Hepatocyte (in vitro differentiated cells): ENCODE data around the gene RASGRF2. TPM values are rescaled to one million over a fixed set of nuclear protein-coding genes. Genes with fewer than 3 reads are reported as not detected.

Experiments used
- DNase-seq: peaks from one replicate; pipeline ENCODE4 v3.0.0-alpha.2; 2016; ENCODE audit warnings: low spot score
- H2AFZ ChIP-seq: fragments of 200-600 bp; sonication (generic); 2 replicates; pipeline ENCODE4 v1.6.0; 2016; ENCODE audit warnings: antibody characterized with exemption, mild to moderate bottlenecking
- H3K27ac ChIP-seq: fragments of 200-600 bp; sonication (generic); 2 replicates; pipeline ENCODE4 v1.5.1; 2016; ENCODE audit warnings: mild to moderate bottlenecking
- H3K27me3 ChIP-seq: fragments of 200-600 bp; sonication (generic); 2 replicates; pipeline ENCODE4 v1.6.1; 2016
- H3K36me3 ChIP-seq: fragments of 200-600 bp; sonication (generic); replicated peaks from 2 replicates; pipeline ENCODE4 v1.5.1; 2016; ENCODE audit warnings: low read depth; ENCODE audit not compliant: insufficient read depth
- H3K4me1 ChIP-seq: fragments of 200-600 bp; sonication (generic); 2 replicates; pipeline ENCODE4 v1.5.1; 2016; ENCODE audit warnings: mild to moderate bottlenecking, moderate library complexity; ENCODE audit not compliant: insufficient read depth
- H3K4me2 ChIP-seq: fragments of 200-600 bp; sonication (generic); 2 replicates; pipeline ENCODE4 v1.6.0; 2016
- H3K4me3 ChIP-seq: fragments of 200-600 bp; sonication (generic); 2 replicates; pipeline ENCODE4 v1.5.1; 2016; ENCODE audit warnings: mild to moderate bottlenecking
- H3K79me2 ChIP-seq: fragments of 200-600 bp; sonication (generic); 2 replicates; pipeline ENCODE4 v1.6.0; 2017; ENCODE audit warnings: mild to moderate bottlenecking
- H3K9me2 ChIP-seq: fragments of 200-600 bp; sonication (generic); replicated peaks from 2 replicates; pipeline ENCODE4 v1.6.0; 2017; ENCODE audit warnings: mild to moderate bottlenecking; ENCODE audit not compliant: insufficient read depth
- H3K9me3 ChIP-seq: fragments of 200-600 bp; sonication (generic); 2 replicates; pipeline ENCODE4 v1.5.1; 2016; ENCODE audit warnings: low read depth, mild to moderate bottlenecking
- H4K20me1 ChIP-seq: fragments of 200-600 bp; sonication (generic); 2 replicates; pipeline ENCODE4 v1.6.0; 2016; ENCODE audit warnings: mild to moderate bottlenecking; ENCODE audit not compliant: insufficient read depth, poor library complexity, severe bottlenecking
- CTCF ChIP-seq: fragments of 200-600 bp; sonication (generic); IDR thresholded peaks from 2 replicates; pipeline ENCODE4 v1.5.1; 2016; ENCODE audit warnings: antibody characterized with exemption, mild to moderate bottlenecking; ENCODE audit not compliant: poor library complexity
- EZH2 ChIP-seq: fragments of 200-600 bp; sonication (generic); IDR thresholded peaks from 2 replicates; pipeline ENCODE4 v1.6.1; 2016; ENCODE audit warnings: antibody characterized with exemption, mild to moderate bottlenecking, borderline replicate concordance
- EZH2phosphoT487 ChIP-seq: fragments of 200-600 bp; sonication (generic); IDR thresholded peaks from one replicate; pipeline ENCODE4 v1.6.1; 2018; ENCODE audit warnings: antibody characterized with exemption, mild to moderate bottlenecking, low read depth, moderate library complexity; ENCODE audit not compliant: unreplicated experiment, severe bottlenecking
- WGBS: methylation state at CpG from one replicate; pipeline ENCODE4 v1.1.6; 2016; ENCODE audit warnings: low lambda C conversion rate; ENCODE audit errors: missing lambda C conversion rate; 5-methylcytosine and 5-hydroxymethylcytosine counted together
- polyA plus RNA-seq: library from polyadenylated mRNA; unstranded; fragments of >200 nt; fragmentation: Nextera tagmentation; extraction: Ambion mirVana; gene quantifications from 2 replicates; pipeline ENCODE4 v1.2.1, GENCODE V29; 2016
- total RNA-seq: library from RNA; depleted of rRNA; stranded (reverse); fragments of >200 nt; gene quantifications from 2 replicates; pipeline ENCODE4 v1.2.3, GENCODE V29; 2014

The RASGRF2 gene
- total and polyA plus RNA-seq, 2 experiments from 2014 or later: 2.0 to 3.3 TPM

DNA sequence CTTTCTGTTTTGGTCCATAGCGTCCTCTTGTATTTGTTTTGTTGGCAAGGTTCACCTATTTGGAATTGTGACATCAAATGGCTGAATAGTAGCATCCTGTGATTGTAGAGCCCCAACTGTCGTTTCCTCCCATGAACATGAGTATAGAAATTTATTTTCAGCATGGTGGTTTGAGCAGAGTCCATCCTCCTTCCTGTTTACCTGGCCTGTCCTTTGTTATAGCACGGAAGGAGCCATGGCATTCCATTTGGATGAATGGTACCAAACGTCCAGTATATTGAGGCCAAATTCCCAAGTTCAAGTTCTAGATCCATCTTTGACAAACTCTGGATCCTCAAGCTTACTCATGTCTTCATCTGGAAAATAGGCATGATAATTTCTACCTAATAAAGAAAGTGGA is 16.8 kb downstream of the RASGRF2 start:
- TF ChIP-seq EZH2phosphoT487 (no peak), EZH2 (no peak)
- Histone ChIP-seq H3K36me3 (no peaks in the 10 kb centered on the region), H2AFZ (no peak overlapping the region), H3K9me2 (no peaks in the 10 kb centered on the region), H3K79me2 (no peaks in the 10 kb centered on the region), H3K9me3 (no peaks in the 10 kb centered on the region), H3K4me3 (no peak overlapping the region), H3K4me2 (no peak overlapping the region), H3K27ac (no peak overlapping the region), H3K4me1 (no peaks in the 10 kb centered on the region), H3K27me3 (no peaks in the 10 kb centered on the region), H4K20me1 (no peaks in the 10 kb centered on the region)
- WGBS: 93% methylated on average over 4 of the region's 4 CpGs
- no peak for DNase-seq

DNA sequence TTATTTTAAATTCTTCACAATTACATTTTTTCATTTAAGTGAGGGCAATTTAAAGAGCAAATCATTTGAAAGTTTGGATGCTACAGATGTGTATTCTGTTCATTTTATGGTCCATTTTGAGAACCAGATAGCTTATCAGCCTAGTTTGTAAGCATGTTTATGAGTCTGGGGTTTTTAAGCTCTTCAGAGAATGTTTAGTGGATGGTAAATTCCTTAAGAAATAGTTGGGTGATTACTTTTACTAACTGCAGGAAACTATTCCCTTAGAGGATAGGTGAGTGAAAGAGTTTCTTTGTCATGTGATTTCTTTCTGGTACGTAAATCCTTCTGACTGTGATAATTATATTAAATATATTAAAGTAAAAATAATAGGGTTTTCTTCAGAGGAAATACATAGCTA is 17.6 kb downstream of the RASGRF2 start:
- Histone ChIP-seq H3K79me2 (no peaks in the 10 kb centered on the region), H3K9me3 (no peaks in the 10 kb centered on the region), H3K27me3 (no peaks in the 10 kb centered on the region), H3K4me3 (no peak overlapping the region), H3K27ac (no peak overlapping the region), H2AFZ (no peak overlapping the region), H3K4me1 (no peaks in the 10 kb centered on the region), H4K20me1 (no peaks in the 10 kb centered on the region), H3K4me2 (no peak overlapping the region), H3K36me3 (no peaks in the 10 kb centered on the region), H3K9me2 (no peaks in the 10 kb centered on the region)
- DNase-seq: no peak
- 52% methylated on average over 1 of the region's 1 CpG for WGBS
- no peak for TF ChIP-seq EZH2
- TF ChIP-seq EZH2phosphoT487: no peak
- TF ChIP-seq CTCF: no peak

DNA sequence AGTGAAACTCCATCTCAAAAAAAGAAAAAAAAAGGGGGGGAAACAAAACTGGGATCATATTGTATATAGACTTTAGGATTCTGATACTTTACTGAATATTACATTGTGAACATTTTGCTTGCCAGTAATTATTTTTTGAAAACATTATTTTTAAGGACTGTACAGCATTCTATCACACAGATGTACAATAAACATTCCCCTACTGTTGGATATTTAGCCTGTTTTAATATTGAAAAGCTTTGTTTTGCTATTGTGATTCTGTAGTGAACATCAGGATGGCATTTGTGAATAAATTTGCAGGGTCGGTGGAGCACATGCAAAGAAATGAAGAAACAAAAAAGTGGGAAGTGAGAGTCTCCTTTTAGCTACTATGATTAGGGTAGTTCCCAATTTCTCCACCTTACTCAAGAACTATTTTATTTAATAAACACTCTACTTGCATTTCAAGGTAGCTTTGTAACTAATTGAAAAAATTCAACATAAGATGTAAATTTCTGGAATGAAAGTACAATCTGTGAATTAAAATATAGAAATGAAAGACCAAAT is 18.7 kb downstream of the RASGRF2 start:
- Histone ChIP-seq H3K4me1 (no peaks in the 10 kb centered on the region), H3K27ac (no peak overlapping the region), H3K4me2 (no peak overlapping the region), H2AFZ (no peak overlapping the region), H3K27me3 (no peaks in the 10 kb centered on the region), H3K4me3 (no peak overlapping the region), H3K79me2 (no peaks in the 10 kb centered on the region), H4K20me1 (no peaks in the 10 kb centered on the region), H3K9me2 (no peaks in the 10 kb centered on the region), H3K9me3 (no peaks in the 10 kb centered on the region), H3K36me3 (no peaks in the 10 kb centered on the region)
- DNase-seq: no peak
- WGBS: 81% methylated on average over 1 of the region's 1 CpG
- no peak for TF ChIP-seq EZH2phosphoT487
- TF ChIP-seq CTCF: no peak
- TF ChIP-seq EZH2: no peak

DNA sequence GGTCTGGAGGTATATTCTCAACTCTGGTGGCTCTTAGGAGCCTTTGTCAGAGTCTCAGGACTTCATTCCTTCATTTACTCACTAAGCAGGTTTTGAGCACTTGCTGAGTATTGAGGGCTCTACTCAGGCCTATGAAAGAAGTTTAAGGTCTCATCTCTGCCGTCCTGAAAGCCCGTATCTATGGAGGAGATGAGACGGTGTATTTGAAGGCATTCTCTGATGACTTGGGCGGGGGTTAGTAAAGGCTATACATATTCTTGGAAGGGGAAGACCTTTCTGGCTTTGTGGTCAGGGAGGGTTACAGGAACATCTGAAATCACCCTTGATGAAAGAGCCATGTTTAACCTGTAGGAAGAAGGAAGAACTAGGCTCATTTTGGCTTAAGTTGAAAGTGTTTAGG is 21.9 kb downstream of the RASGRF2 start:
- DNase-seq: no peak
- 64% methylated on average over 4 of the region's 4 CpGs for WGBS
- no peaks in the 10 kb centered on the region for H4K20me1 ChIP-seq

More for the DNA sequence above, 21.9 kb downstream of the RASGRF2 start:
- no peak overlapping the region for H2AFZ ChIP-seq
- no peaks in the 10 kb centered on the region for H3K79me2 ChIP-seq
- no peaks in the 10 kb centered on the region for H3K9me2 ChIP-seq
- no peaks in the 10 kb centered on the region for H3K9me3 ChIP-seq
- H3K4me3 ChIP-seq: no peak overlapping the region
- H3K36me3 ChIP-seq: no peaks in the 10 kb centered on the region
- TF ChIP-seq EZH2phosphoT487: no peak
- no peak for TF ChIP-seq EZH2
- H3K27ac ChIP-seq: no peak overlapping the region
- H3K4me1 ChIP-seq: no peaks in the 10 kb centered on the region
- H3K4me2 ChIP-seq: no peak overlapping the region
- H3K27me3 ChIP-seq: no peaks in the 10 kb centered on the region
